Stimulated activated naive CD8-positive, alpha-beta T cell treated with anti-CD3 and anti-CD28 coated beads, Interleukin-15, amount 100 ng/mL, for 72 hours (primary cell): ENCODE measurements around the gene EXOC3L1.

Experiments
- ATAC-seq: fragments of 150-1000 bp; cut with Tn5 transposase; 2 replicates; pipeline ENCODE4 v1.10.0; 2021; ENCODE audit warnings: mild to moderate bottlenecking, moderate library complexity
- DNase-seq, 2 donors: peaks; one replicate each; pipeline ENCODE4 v3.0.0; 2021 to 2022
- H3K27ac Mint-ChIP-seq, 2 donors: one replicate each; pipeline ENCODE4 v1.8.0; 2022; ENCODE audit warnings: mild to moderate bottlenecking in 2 of 2, mixed read lengths in 2 of 2, moderate library complexity in 2 of 2
- H3K27me3 Mint-ChIP-seq: one replicate; pipeline ENCODE4 v1.8.0; 2022; ENCODE audit warnings: mixed read lengths
- H3K4me1 Mint-ChIP-seq: one replicate; pipeline ENCODE4 v1.8.0; 2022; ENCODE audit warnings: mild to moderate bottlenecking, mixed read lengths
- H3K4me3 Mint-ChIP-seq, 2 donors: one replicate each; pipeline ENCODE4 v1.8.0; 2022; ENCODE audit warnings: mild to moderate bottlenecking in 2 of 2, mixed read lengths in 2 of 2, moderate library complexity in 1 of 2
- H3K9me3 Mint-ChIP-seq, 2 donors: one replicate each; pipeline ENCODE4 v1.8.0; 2022; ENCODE audit warnings: mixed read lengths in 2 of 2

Gene EXOC3L1

GRCh38 chr16:67190041-67190440, at the start of gene EXOC3L1:
EXOC3L1 (minus strand) TSS chr16:67190136; CDS start chr16:67189676, 460 bp downstream.
- Mint-ChIP-seq H3K9me3 (no peaks in the 10 kb centered on the region), H3K4me1 (peaks cover 43% of the 10 kb centered on the region), H3K4me3 (peak within 1 kb of the TSS; percentile 83 to 91), H3K27me3 (peaks cover 22% of the 10 kb centered on the region), H3K27ac (no peak within 1 kb of the TSS)
- ATAC-seq (no peak), DNase-seq (no peak)

DNA sequence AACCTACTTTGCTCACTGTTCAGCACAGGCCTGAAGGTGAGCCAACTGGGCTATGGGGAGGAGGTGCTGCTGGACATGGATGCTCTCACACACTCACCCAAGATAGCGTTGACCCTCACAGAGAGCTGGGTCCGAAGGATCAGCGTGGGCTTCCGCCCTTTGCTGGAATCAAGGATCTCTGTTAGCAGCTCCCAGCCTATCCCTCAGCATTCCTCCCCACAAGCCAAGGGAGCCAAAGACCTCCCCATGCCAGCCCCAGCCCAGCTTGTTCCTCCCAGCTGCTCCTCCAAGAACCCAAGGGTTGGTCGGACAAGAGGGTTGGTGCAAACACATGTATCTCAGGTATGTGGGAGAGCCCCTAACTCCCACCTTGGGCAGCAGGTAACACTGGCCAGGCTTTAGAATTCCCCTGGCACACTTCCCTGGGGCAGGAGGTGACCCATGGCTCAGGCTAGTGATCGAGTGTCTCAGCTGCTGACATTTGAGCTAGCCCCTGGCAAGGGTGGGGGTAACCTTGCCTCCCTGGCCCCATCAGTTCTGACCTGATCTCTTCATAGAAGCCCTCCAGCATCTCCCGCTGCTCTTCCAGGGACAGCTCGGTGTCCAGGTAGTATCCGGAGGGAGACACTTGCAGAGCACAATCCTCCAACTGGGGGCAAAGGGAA, 49.0 kb upstream of the EXOC3L1 start:
- Mint-ChIP-seq H3K4me3 (no peak overlapping the region), H3K27me3 (no peaks in the 10 kb centered on the region), H3K9me3 (no peaks in the 10 kb centered on the region), H3K27ac (peak overlapping the region in 1 of 2 donors; percentile 4), H3K4me1 (peaks cover 36% of the 10 kb centered on the region)
- no peak for ATAC-seq
- no peak for DNase-seq

- DNase-seq, result no peak
- no peak overlapping the region for H3K27ac Mint-ChIP-seq
- peaks cover 29% of the 10 kb centered on the region for H3K4me1 Mint-ChIP-seq
- no peaks in the 10 kb centered on the region for H3K27me3 Mint-ChIP-seq
- no peaks in the 10 kb centered on the region for H3K9me3 Mint-ChIP-seq
- ATAC-seq, result no peak
- no peak overlapping the region for H3K4me3 Mint-ChIP-seq
Measured at GRCh38 chr16:67238278-67238575, 48.3 kb upstream of the EXOC3L1 start.

DNA sequence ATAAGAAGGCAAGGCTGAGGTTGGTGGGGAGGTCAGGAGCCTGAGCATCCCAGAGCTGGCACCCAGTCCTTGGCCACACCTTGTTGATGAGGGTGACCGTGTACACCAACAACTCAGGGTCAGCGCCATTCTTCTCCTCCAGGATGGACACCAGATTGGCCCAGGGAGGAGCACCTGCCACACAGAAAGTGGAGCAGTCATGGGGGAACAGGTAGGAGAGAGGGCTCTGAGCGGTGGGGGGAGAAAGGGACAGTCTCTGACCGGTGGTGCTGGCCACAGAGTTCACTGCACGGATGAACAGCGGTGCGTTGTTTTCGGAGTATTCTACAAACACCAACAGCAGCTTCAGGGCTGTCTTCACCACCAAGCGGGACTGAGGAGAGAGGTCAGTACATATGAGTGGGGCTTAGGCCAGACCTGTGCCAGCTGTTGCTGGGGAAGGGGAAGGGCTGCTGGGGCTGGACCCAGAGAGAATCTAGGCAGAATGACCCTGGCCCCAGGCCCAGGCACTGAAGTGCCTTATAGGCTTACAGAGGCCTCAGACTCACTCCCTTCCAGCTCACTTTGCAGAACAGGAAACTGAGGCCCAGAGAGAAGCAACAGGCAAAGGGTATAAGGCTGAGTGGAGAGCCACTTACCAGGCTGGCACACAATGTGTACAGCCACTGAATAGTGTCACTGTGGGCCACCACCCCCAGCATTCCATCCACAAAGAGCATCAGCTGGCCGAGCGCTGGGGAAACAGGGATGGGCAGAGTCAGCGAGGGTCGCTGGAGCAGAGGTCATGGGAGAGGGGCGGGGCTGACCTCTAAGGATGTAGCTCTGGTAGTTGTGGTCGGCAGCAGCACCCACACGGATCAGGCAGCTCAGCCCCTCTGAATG, 47.7 kb upstream of the EXOC3L1 start:
- Mint-ChIP-seq H3K9me3 (no peaks in the 10 kb centered on the region), H3K4me1 (peaks cover 26% of the 10 kb centered on the region), H3K4me3 (no peak overlapping the region), H3K27ac (peak overlapping the region in 1 of 2 donors; percentile 57), H3K27me3 (no peaks in the 10 kb centered on the region)
- ATAC-seq (no peak), DNase-seq (no peak)

GRCh38 chr16:67236563-67237395, 46.8 kb upstream of the EXOC3L1 start:
- no peak overlapping the region for H3K4me3 Mint-ChIP-seq
- peaks cover 21% of the 10 kb centered on the region for H3K4me1 Mint-ChIP-seq
- peak overlapping the region in 1 of 2 donors; percentile 57 for H3K27ac Mint-ChIP-seq
- peak; percentile 78 to 80 for DNase-seq
- ATAC-seq, result peak; percentile 86
- no peaks in the 10 kb centered on the region for H3K9me3 Mint-ChIP-seq
- H3K27me3 Mint-ChIP-seq, result no peaks in the 10 kb centered on the region

DNA sequence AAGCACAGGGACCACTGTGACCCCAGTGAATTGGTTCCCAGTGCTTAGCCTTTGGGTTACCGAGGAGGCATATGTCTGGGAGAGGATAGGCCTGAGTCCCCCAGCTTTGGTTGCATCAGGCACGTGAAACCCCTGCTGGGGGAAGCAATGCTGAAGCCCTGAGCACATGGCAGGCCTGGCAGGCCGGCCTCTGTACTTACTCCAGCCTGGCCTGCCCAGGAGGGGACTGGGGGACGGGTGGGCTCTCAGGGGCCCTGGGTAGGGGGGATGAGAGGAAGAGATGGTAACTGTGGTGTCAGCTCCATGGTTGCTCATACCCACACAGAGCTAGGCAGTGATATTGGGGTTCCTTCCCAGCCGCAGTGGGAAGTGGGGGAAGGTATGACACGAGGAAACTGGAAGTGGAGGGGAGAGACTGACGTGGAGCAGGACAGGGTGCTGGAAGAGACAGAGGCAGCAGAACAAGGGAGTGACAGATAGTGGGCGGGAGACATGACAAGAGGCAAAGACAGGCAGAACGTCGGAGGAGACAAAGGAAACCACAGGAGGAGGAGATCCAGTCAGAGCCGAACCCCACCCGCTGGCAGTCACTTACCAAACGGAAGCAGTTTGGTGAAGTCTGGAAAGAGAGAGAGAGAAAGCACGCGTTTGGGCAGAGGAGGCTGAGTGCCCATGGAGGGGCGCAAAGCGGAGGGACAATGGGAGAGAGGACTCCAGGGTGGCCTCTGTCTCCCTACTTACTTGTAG, 46.1 kb upstream of the EXOC3L1 start:
- H3K27ac Mint-ChIP-seq, result peak overlapping the region in 1 of 2 donors; percentile 61
- no peaks in the 10 kb centered on the region for H3K9me3 Mint-ChIP-seq
- DNase-seq (no peak), ATAC-seq (peak; percentile 14)
- peaks cover 14% of the 10 kb centered on the region for H3K4me1 Mint-ChIP-seq
- H3K4me3 Mint-ChIP-seq, result peak overlapping the region in 1 of 2 donors; percentile 13
- no peaks in the 10 kb centered on the region for H3K27me3 Mint-ChIP-seq

- Mint-ChIP-seq H3K4me3 (no peak overlapping the region), H3K9me3 (no peaks in the 10 kb centered on the region), H3K4me1 (peaks cover 21% of the 10 kb centered on the region), H3K27me3 (no peaks in the 10 kb centered on the region), H3K27ac (no peak overlapping the region)
- DNase-seq (no peak), ATAC-seq (no peak)
Measured at GRCh38 chr16:67234180-67234597, 44.3 kb upstream of the EXOC3L1 start.

DNA sequence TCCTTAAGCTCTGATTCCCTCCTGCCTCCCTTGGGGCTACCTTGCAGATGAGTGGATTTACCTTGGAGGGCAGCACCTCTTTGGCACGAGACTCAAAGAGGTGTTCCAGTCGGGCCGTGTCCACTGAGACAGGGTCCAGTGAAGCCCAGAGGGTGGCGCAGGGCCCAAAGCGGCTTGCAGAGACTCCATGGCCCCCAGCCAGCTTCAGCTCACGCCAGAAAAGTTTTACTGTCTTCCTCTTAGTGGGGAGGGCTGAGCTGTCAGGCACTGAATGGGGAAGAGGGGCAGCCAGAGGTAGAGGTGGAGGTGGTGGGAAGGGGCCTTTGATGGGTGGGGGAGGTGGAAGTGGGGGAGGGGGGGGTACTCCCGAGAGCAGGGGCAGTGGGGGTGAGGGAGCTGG, 43.7 kb upstream of the EXOC3L1 start:
- H3K27me3 Mint-ChIP-seq, result no peaks in the 10 kb centered on the region
- DNase-seq (no peak), ATAC-seq (no peak)
- peaks cover 24% of the 10 kb centered on the region for H3K4me1 Mint-ChIP-seq
- H3K4me3 Mint-ChIP-seq, result no peak overlapping the region
- H3K27ac Mint-ChIP-seq, result no peak overlapping the region
- H3K9me3 Mint-ChIP-seq, result no peaks in the 10 kb centered on the region

DNA sequence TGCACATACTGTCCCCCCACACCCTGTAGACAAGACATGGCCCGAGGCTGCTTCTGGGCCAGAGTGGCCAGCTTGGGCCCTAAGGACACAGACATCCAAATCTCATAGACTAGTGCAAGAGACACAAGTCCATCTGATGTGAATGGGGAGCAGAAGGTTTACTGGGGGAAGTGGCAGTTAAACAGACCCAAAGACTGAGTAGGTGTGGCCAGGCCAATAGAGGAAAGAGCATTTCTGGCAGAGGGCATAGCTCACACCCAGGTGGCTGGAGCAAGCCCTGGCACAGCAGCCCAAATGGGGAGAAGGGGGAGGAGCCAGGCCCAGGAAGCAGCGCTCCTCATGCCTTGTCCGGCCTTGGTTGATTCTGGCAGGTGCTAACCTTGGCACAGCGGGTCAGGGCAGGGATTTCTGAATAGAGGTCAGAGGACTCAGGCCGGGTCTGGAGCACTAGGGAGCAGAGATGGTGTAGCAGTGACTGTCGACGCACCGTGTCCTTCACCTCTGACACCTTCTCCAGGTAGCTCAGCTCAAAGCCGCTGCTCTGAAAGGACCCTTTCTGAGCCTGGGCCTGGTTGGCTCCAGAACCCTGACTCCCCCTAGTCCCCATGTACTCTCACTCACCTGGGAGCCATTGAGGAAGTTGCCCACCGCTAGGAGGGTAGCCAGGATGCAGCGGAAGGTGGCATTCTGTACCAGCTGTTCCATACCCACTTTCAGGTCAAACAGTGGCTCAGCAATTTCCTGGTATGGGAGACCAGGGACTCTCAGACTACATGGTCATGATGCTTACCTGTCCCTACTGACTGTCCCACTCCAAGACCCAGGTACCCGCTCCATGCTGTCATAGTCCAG, 41.1 kb upstream of the EXOC3L1 start:
- DNase-seq, result no peak
- Mint-ChIP-seq H3K4me3 (no peak overlapping the region), H3K27ac (no peak overlapping the region), H3K27me3 (no peaks in the 10 kb centered on the region), H3K9me3 (no peaks in the 10 kb centered on the region), H3K4me1 (peaks cover 40% of the 10 kb centered on the region)
- no peak for ATAC-seq

- H3K9me3 Mint-ChIP-seq, result no peaks in the 10 kb centered on the region
- DNase-seq, result no peak
- H3K27ac Mint-ChIP-seq, result peak overlapping the region in 1 of 2 donors; percentile 55
- H3K27me3 Mint-ChIP-seq, result no peaks in the 10 kb centered on the region
- H3K4me3 Mint-ChIP-seq, result peak overlapping the region in 1 of 2 donors; percentile 11
- peaks cover 45% of the 10 kb centered on the region for H3K4me1 Mint-ChIP-seq
- ATAC-seq, result no peak
Measured at GRCh38 chr16:67229906-67230808, 40.2 kb upstream of the EXOC3L1 start.

- H3K27me3 Mint-ChIP-seq, result no peaks in the 10 kb centered on the region
- no peaks in the 10 kb centered on the region for H3K9me3 Mint-ChIP-seq
- DNase-seq (no peak), ATAC-seq (no peak)
- no peak overlapping the region for H3K27ac Mint-ChIP-seq
- H3K4me1 Mint-ChIP-seq, result peaks cover 56% of the 10 kb centered on the region
- peak overlapping the region; percentile 45 to 98 for H3K4me3 Mint-ChIP-seq
Measured at GRCh38 chr16:67228905-67229304, 39.0 kb upstream of the EXOC3L1 start.

DNA sequence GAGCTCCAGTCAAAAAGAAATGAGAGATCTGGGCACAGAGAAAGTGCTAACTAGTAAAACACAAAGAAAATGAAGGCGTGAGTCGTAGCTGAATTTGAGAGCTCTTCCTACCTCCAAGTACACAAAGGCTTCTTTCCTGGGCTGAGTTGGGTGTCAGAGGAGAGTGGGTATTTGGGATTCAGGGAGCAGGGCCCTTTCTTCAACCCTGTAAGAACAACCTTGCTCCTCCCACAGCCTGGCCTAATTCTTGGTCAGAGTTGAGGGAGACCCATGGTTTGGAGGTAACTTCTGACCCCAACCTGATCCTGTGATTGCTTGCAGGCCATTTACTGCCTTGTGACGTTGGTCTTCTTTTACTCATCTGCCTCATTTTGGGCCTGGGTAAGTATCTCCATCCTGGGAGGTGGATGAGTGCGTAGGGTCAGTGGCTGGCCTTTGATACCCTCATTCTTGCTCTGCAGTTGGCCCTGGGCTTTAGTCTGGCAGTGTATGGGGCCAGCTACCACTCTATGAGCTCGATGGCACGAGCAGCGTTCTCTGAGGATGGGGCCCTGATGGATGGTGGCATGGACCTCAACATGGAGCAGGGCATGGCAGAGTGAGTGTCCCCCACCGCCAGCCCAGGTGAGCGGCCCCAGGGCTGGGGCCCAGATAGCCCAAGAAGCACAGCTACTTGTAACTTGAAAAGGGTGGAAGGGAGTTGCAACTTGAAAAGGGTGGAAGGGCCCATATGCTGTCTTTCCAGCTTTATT, 38.3 kb upstream of the EXOC3L1 start:
- H3K27me3 Mint-ChIP-seq, result no peaks in the 10 kb centered on the region
- H3K27ac Mint-ChIP-seq, result peak overlapping the region; percentile 96 to 98
- DNase-seq (no peak), ATAC-seq (no peak)
- H3K9me3 Mint-ChIP-seq, result no peaks in the 10 kb centered on the region
- peak overlapping the region; percentile 98 to 100 for H3K4me3 Mint-ChIP-seq
- H3K4me1 Mint-ChIP-seq, result peaks cover 56% of the 10 kb centered on the region

DNA sequence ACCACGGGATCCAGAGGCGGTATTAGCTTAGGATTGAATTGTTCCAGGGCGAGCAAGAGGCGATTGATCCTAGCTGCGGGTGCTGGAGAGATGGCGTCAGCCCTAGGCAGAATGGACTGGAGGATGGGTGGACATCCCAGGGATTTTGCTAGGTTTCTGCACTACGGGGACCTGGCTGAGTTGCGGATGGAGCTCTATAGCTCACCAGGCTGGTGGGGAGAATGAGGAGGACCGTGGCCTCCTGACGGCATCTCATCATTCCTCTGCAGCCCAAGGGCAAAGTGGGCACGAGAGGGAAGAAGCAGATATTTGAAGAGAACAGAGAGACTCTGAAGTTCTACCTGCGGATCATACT, 37.6 kb upstream of the EXOC3L1 start:
- no peaks in the 10 kb centered on the region for H3K27me3 Mint-ChIP-seq
- H3K4me1 Mint-ChIP-seq, result peaks cover 56% of the 10 kb centered on the region
- peak overlapping the region; percentile 96 to 98 for H3K27ac Mint-ChIP-seq
- H3K4me3 Mint-ChIP-seq, result peak overlapping the region; percentile 98 to 100
- ATAC-seq (no peak), DNase-seq (no peak)
- H3K9me3 Mint-ChIP-seq, result no peaks in the 10 kb centered on the region
